Sigmoid colon (tissue), 3 donors: ENCODE measurements around the gene DAGLA.

Source experiments
- POLR2A ChIP-seq, 2 donors: fragments of 450-650 bp; IDR thresholded peaks; one replicate each; pipeline ENCODE4 v1.6.1; 2016; ENCODE audit warnings: antibody characterized with exemption in 2 of 2, mild to moderate bottlenecking in 2 of 2, moderate library complexity in 2 of 2
- TF ChIP-seq, protein P1 (sequence below), 4 experiments: fragments of 450-650 bp in 3 of 4; fragments of 200-600 bp in 1 of 4; IDR thresholded peaks; one replicate each; pipeline ENCODE4 v1.5.1; 2016 to 2019; ENCODE audit warnings: antibody characterized with exemption in 4 of 4, mild to moderate bottlenecking in 3 of 4, moderate library complexity in 2 of 4

DNA sequence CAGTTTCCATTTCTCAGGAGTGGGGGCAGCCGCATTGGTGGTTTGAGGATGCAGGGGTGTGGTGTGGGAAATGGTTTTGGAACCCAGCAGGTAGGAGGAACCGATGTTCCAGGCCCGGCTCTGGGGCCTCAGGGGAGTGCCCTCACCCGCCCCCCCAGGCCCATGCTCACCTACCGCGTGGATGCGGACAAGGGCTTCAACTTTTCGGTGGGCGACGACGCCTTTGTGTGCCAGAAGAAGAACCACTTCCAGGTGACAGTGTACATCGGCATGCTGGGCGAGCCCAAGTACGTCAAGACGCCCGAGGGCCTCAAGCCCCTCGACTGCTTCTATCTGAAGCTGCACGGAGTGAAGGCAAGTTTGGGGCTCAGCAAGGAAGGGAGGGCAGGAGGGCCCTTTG lies 93.6 kb downstream of the DAGLA start:
- TF ChIP-seq, protein P1, sequence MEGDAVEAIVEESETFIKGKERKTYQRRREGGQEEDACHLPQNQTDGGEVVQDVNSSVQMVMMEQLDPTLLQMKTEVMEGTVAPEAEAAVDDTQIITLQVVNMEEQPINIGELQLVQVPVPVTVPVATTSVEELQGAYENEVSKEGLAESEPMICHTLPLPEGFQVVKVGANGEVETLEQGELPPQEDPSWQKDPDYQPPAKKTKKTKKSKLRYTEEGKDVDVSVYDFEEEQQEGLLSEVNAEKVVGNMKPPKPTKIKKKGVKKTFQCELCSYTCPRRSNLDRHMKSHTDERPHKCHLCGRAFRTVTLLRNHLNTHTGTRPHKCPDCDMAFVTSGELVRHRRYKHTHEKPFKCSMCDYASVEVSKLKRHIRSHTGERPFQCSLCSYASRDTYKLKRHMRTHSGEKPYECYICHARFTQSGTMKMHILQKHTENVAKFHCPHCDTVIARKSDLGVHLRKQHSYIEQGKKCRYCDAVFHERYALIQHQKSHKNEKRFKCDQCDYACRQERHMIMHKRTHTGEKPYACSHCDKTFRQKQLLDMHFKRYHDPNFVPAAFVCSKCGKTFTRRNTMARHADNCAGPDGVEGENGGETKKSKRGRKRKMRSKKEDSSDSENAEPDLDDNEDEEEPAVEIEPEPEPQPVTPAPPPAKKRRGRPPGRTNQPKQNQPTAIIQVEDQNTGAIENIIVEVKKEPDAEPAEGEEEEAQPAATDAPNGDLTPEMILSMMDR (IDR thresholded peaks at IDR 0.05) = no peak
- TF ChIP-seq POLR2A (IDR thresholded peaks at IDR 0.05) = no peak
